ENCODE measurements around the gene TXNRD1.

Gene TXNRD1

DNA sequence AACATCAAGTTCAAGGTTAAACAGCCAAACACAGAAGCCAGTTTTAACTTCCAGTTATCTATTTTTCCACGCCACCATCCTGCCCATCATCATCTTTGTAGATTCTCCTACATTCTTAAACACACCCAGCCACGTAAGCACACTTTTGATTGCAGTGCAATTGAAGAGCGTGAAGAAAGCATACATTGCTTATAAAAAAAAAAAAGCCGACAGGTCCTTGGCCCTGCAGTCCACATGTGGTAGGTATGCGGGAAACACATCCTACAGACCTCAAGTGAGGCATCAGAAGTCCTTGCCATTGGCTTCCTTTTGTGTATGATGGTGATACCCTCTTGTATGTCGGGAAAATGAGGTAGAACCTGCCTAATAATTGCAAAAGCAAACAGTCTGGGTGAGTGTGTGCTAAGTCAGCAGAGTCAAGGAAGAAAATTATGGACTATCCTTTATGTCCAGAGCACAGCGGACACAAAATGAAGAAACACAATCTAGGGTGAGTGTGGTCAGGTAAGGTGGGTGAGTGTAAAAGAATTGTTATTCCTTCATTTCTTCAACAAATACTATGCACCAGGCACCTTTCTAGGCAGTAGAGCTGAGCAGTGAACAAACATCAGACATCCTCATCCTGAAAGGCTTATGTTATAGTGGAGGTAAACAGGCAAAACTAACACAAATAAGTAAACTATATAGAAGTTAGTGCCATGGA is 139.4 kb downstream of the TXNRD1 start:
- no peak overlapping the region for H3K4ac ChIP-seq (ENCODE audit: low read length)
- H3K79me1 ChIP-seq (ENCODE audit: low read depth, low read length) = no peaks in the 10 kb centered on the region
- WGBS, 2 donors (ENCODE audit: extremely low coverage in 2 of 2, insufficient read length in 2 of 2, insufficient replicate concordance in 1 of 2) = no CpG with 5 or more reads among the region's 7 CpGs
- H2BK120ac ChIP-seq (ENCODE audit: low read depth, low read length) = no peak overlapping the region
- no peaks in the 10 kb centered on the region for H3K27me3 ChIP-seq (ENCODE audit: control insufficient read depth in 3 of 3, insufficient read depth in 3 of 3, low read depth in 1 of 3, low read length in 3 of 3)
- no peak overlapping the region for H3K9ac ChIP-seq (ENCODE audit: low read depth, low read length, poor library complexity)
- no peak overlapping the region for H2AFZ ChIP-seq (ENCODE audit: low read length)
- DNase-seq (ENCODE audit: low spot score) = no peak
- no peaks in the 10 kb centered on the region for H3K9me3 ChIP-seq (replicated peaks in 1 of 2; ENCODE audit: control insufficient read depth in 2 of 2, insufficient read depth in 1 of 2, low read depth in 1 of 2, low read length in 2 of 2)
- no peak overlapping the region for H3K14ac ChIP-seq (ENCODE audit: low read length)
- no peaks in the 10 kb centered on the region for H3K4me1 ChIP-seq (ENCODE audit: control insufficient read depth in 2 of 2, insufficient read depth in 1 of 2, low read depth in 1 of 2, low read length in 2 of 2)
- no peak overlapping the region for H2BK5ac ChIP-seq (ENCODE audit: low read length)
- no peak overlapping the region for H3K27ac ChIP-seq (replicated peaks; ENCODE audit: low read length)
- peaks cover 9 to 40% of the 10 kb centered on the region in 2 donors for H3K36me3 ChIP-seq (replicated peaks in 1 of 2; ENCODE audit: control insufficient read depth in 2 of 2, insufficient read depth in 2 of 2, low read length in 2 of 2)
- H3K4me3 ChIP-seq (ENCODE audit: low read length in 2 of 2) = no peak overlapping the region
- H3K4me2 ChIP-seq (ENCODE audit: insufficient read depth, low read length, poor library complexity, severe bottlenecking) = no peak overlapping the region
- no peak overlapping the region for H3K23ac ChIP-seq (ENCODE audit: low read depth, low read length, poor library complexity)
- H2AK5ac ChIP-seq (ENCODE audit: low read depth, low read length) = no peak overlapping the region
- H4K8ac ChIP-seq (ENCODE audit: low read depth, low read length) = no peak overlapping the region
- H2BK15ac ChIP-seq (ENCODE audit: low read length) = no peak overlapping the region
- no peak overlapping the region for H2BK12ac ChIP-seq (ENCODE audit: low read length)
- H4K91ac ChIP-seq (ENCODE audit: low read depth, low read length, poor library complexity) = no peak overlapping the region
- no peak overlapping the region for H3K18ac ChIP-seq (ENCODE audit: low read length)

DNA sequence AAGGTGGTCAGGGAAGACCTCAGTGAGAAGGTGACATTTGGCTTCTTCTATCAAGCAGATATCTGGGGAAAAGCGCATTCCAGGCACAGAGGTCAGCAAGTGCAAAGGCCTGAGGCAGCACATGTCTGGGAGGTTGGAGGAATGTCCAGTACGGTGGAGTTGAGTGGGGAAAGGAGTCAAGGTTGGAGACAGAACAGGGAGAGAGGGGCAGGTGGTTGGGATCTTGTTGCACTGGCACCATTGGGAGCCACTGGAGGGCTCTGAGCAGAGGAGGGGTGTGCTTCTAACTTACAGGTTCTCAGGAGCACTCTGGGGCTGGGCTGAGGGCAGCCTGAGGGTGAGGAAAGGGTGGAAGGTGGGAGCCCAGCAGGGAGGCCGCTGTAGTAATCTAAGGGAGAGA is 140.1 kb downstream of the TXNRD1 start:
- Histone ChIP-seq H4K8ac (ENCODE audit: low read depth, low read length) (no peak overlapping the region), H3K9ac (ENCODE audit: low read depth, low read length, poor library complexity) (no peak overlapping the region), H3K18ac (ENCODE audit: low read length) (no peak overlapping the region), H3K79me1 (ENCODE audit: low read depth, low read length) (no peaks in the 10 kb centered on the region), H2BK12ac (ENCODE audit: low read length) (no peak overlapping the region), H2BK120ac (ENCODE audit: low read depth, low read length) (no peak overlapping the region), H3K14ac (ENCODE audit: low read length) (no peak overlapping the region), H3K23ac (ENCODE audit: low read depth, low read length, poor library complexity) (no peak overlapping the region), H2BK15ac (ENCODE audit: low read length) (no peak overlapping the region), H4K91ac (ENCODE audit: low read depth, low read length, poor library complexity) (no peak overlapping the region), H3K4me3 (ENCODE audit: low read length in 2 of 2) (no peak overlapping the region), H2AFZ (ENCODE audit: low read length) (no peak overlapping the region), H3K4ac (ENCODE audit: low read length) (no peak overlapping the region), H3K4me2 (ENCODE audit: insufficient read depth, low read length, poor library complexity, severe bottlenecking) (no peak overlapping the region), H2AK5ac (ENCODE audit: low read depth, low read length) (no peak overlapping the region), H3K27me3 (ENCODE audit: control insufficient read depth in 3 of 3, insufficient read depth in 3 of 3, low read depth in 1 of 3, low read length in 3 of 3) (no peaks in the 10 kb centered on the region), H2BK5ac (ENCODE audit: low read length) (no peak overlapping the region), H3K4me1 (ENCODE audit: control insufficient read depth in 2 of 2, insufficient read depth in 1 of 2, low read depth in 1 of 2, low read length in 2 of 2) (no peaks in the 10 kb centered on the region), H3K27ac (replicated peaks; ENCODE audit: low read length) (no peak overlapping the region), H3K36me3 (replicated peaks in 1 of 2; ENCODE audit: control insufficient read depth in 2 of 2, insufficient read depth in 2 of 2, low read length in 2 of 2) (peaks cover 9 to 34% of the 10 kb centered on the region in 2 donors), H3K9me3 (replicated peaks in 1 of 2; ENCODE audit: control insufficient read depth in 2 of 2, insufficient read depth in 1 of 2, low read depth in 1 of 2, low read length in 2 of 2) (peaks cover 0 to 2% of the 10 kb centered on the region in 2 donors)
- DNase-seq (ENCODE audit: low spot score) = no peak
- no CpG with 5 or more reads among the region's 3 CpGs for WGBS, 2 donors (ENCODE audit: extremely low coverage in 2 of 2, insufficient read length in 2 of 2, insufficient replicate concordance in 1 of 2)

DNA sequence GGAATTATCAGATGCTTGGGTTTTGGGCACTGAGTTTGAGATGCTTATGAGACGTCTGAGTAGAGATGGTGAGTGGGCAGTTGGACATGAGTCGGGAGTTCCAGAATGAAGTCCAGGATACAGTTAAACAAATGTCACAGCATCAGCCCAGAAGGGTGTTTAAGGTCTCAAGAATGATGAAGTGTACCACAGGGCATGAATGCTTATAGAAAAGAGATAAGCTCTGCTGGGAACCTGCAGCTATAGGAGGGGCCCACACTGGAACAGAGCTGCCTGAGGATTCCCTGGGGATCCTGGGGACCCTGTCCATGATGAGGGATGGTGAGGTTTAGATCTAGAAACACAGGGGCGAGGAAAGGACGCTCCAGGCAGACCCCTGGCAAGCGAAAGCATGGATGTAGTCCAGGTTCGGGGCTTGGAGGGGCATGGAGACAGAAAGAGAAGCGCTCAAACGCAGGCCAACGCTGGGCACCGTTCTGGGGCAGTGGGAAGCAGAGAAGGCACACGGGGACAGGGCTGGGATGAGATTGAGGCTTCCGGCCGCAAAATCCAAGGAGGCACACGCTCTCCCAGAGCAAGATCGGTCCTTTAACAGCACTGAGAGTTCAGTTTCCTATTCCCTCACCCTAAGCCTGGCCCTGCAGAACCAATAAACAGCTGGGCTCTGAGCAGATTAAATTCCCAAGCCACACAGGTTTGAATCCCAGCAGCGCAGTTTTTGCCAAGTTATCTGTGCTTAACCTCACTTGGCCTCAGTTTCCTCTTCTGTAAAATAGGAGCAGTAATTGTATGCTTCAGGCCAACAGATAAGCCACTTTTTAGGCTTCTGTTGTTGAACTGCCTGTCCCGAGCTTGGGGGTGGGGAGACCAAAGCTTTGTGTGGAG is 140.9 kb downstream of the TXNRD1 start:
- peaks cover 2 to 6% of the 10 kb centered on the region in 2 donors for H3K9me3 ChIP-seq (replicated peaks in 1 of 2; ENCODE audit: control insufficient read depth in 2 of 2, insufficient read depth in 1 of 2, low read depth in 1 of 2, low read length in 2 of 2)
- H3K9ac ChIP-seq (ENCODE audit: low read depth, low read length, poor library complexity) = no peak overlapping the region
- no peaks in the 10 kb centered on the region for H3K79me1 ChIP-seq (ENCODE audit: low read depth, low read length)
- no peak overlapping the region for H3K4ac ChIP-seq (ENCODE audit: low read length)
- H4K91ac ChIP-seq (ENCODE audit: low read depth, low read length, poor library complexity) = no peak overlapping the region
- H2AK5ac ChIP-seq (ENCODE audit: low read depth, low read length) = no peak overlapping the region
- H4K8ac ChIP-seq (ENCODE audit: low read depth, low read length) = no peak overlapping the region
- peaks cover 6 to 26% of the 10 kb centered on the region in 2 donors for H3K36me3 ChIP-seq (replicated peaks in 1 of 2; ENCODE audit: control insufficient read depth in 2 of 2, insufficient read depth in 2 of 2, low read length in 2 of 2)
- H3K23ac ChIP-seq (ENCODE audit: low read depth, low read length, poor library complexity) = no peak overlapping the region
- H3K14ac ChIP-seq (ENCODE audit: low read length) = no peak overlapping the region
- H2BK5ac ChIP-seq (ENCODE audit: low read length) = no peak overlapping the region
- H2BK15ac ChIP-seq (ENCODE audit: low read length) = no peak overlapping the region
- WGBS, 2 donors (ENCODE audit: extremely low coverage in 2 of 2, insufficient read length in 2 of 2, insufficient replicate concordance in 1 of 2) = no CpG with 5 or more reads among the region's 17 CpGs
- H3K4me3 ChIP-seq (ENCODE audit: low read length in 2 of 2) = no peak overlapping the region
- H2BK12ac ChIP-seq (ENCODE audit: low read length) = no peak overlapping the region
- no peak for DNase-seq (ENCODE audit: low spot score)
- H3K27ac ChIP-seq (replicated peaks; ENCODE audit: low read length) = no peak overlapping the region
- H3K4me1 ChIP-seq (ENCODE audit: control insufficient read depth in 2 of 2, insufficient read depth in 1 of 2, low read depth in 1 of 2, low read length in 2 of 2) = no peaks in the 10 kb centered on the region
- H3K4me2 ChIP-seq (ENCODE audit: insufficient read depth, low read length, poor library complexity, severe bottlenecking) = no peak overlapping the region
- no peak overlapping the region for H2BK120ac ChIP-seq (ENCODE audit: low read depth, low read length)
- H3K18ac ChIP-seq (ENCODE audit: low read length) = no peak overlapping the region
- H2AFZ ChIP-seq (ENCODE audit: low read length) = no peak overlapping the region
- no peaks in the 10 kb centered on the region for H3K27me3 ChIP-seq (ENCODE audit: control insufficient read depth in 3 of 3, insufficient read depth in 3 of 3, low read depth in 1 of 3, low read length in 3 of 3)

DNA sequence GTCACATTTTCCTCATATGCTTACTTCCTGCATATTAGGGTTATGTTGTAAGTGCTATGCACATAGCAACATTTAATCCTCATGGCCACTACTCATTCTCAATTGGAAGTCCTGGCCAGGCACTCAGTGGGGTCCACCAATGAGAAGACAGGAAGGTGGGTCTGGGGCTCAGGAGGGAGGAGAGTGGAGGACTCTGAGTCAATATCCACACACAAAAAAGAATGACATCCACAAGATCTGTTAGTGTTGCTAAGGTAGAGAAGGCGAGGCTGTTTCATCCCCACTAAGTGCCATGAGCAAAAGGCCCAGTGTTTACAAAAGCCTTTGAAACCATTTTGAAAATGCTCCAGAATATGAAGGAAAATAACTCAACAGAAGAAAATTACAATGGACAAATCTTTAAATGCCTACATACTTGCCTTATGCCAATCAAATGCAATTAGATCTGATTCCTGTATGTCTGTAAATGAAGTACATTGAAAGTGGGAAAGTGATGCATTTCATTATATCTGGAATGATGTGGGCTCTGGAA is 141.9 kb downstream of the TXNRD1 start:
- H3K4me2 ChIP-seq (ENCODE audit: insufficient read depth, low read length, poor library complexity, severe bottlenecking) = no peak overlapping the region
- H3K27me3 ChIP-seq (ENCODE audit: control insufficient read depth in 3 of 3, insufficient read depth in 3 of 3, low read depth in 1 of 3, low read length in 3 of 3) = no peaks in the 10 kb centered on the region
- H3K79me1 ChIP-seq (ENCODE audit: low read depth, low read length) = no peaks in the 10 kb centered on the region
- no peak overlapping the region for H4K8ac ChIP-seq (ENCODE audit: low read depth, low read length)
- no peak overlapping the region for H3K23ac ChIP-seq (ENCODE audit: low read depth, low read length, poor library complexity)
- no peak overlapping the region for H4K91ac ChIP-seq (ENCODE audit: low read depth, low read length, poor library complexity)
- no peak overlapping the region for H2BK15ac ChIP-seq (ENCODE audit: low read length)
- no peak overlapping the region for H2BK5ac ChIP-seq (ENCODE audit: low read length)
- H2AFZ ChIP-seq (ENCODE audit: low read length) = no peak overlapping the region
- H3K4me3 ChIP-seq (ENCODE audit: low read length in 2 of 2) = no peak overlapping the region
- peaks cover 4 to 12% of the 10 kb centered on the region in 2 donors for H3K9me3 ChIP-seq (replicated peaks in 1 of 2; ENCODE audit: control insufficient read depth in 2 of 2, insufficient read depth in 1 of 2, low read depth in 1 of 2, low read length in 2 of 2)
- H3K4me1 ChIP-seq (ENCODE audit: control insufficient read depth in 2 of 2, insufficient read depth in 1 of 2, low read depth in 1 of 2, low read length in 2 of 2) = no peaks in the 10 kb centered on the region
- no peak overlapping the region for H2BK12ac ChIP-seq (ENCODE audit: low read length)
- no peak overlapping the region for H3K18ac ChIP-seq (ENCODE audit: low read length)
- no peak overlapping the region for H3K27ac ChIP-seq (replicated peaks; ENCODE audit: low read length)
- no CpG with 5 or more reads among the region's 1 CpG for WGBS, 2 donors (ENCODE audit: extremely low coverage in 2 of 2, insufficient read length in 2 of 2, insufficient replicate concordance in 1 of 2)
- H2AK5ac ChIP-seq (ENCODE audit: low read depth, low read length) = no peak overlapping the region
- H3K9ac ChIP-seq (ENCODE audit: low read depth, low read length, poor library complexity) = no peak overlapping the region
- DNase-seq (ENCODE audit: low spot score) = no peak
- no peak overlapping the region for H2BK120ac ChIP-seq (ENCODE audit: low read depth, low read length)
- peaks cover 4 to 17% of the 10 kb centered on the region in 2 donors for H3K36me3 ChIP-seq (replicated peaks in 1 of 2; ENCODE audit: control insufficient read depth in 2 of 2, insufficient read depth in 2 of 2, low read length in 2 of 2)
- no peak overlapping the region for H3K14ac ChIP-seq (ENCODE audit: low read length)
- H3K4ac ChIP-seq (ENCODE audit: low read length) = no peak overlapping the region

All from neuronal stem cell (in vitro differentiated cells).